ENCODE results near the gene TEP1. TPM values are rescaled to one million over a fixed set of nuclear protein-coding genes. Genes with fewer than 3 reads are reported as not detected.
A peak's percentile ranks its signal among the peaks of the same experiment; 100 is the strongest.

Gene TEP1
- total and polyA plus RNA-seq, 2 of the 13 experiments (the other 11 are each of a cell fraction or from before 2014, with no cell fraction given), result 11.0 to 12.8 TPM

DNA sequence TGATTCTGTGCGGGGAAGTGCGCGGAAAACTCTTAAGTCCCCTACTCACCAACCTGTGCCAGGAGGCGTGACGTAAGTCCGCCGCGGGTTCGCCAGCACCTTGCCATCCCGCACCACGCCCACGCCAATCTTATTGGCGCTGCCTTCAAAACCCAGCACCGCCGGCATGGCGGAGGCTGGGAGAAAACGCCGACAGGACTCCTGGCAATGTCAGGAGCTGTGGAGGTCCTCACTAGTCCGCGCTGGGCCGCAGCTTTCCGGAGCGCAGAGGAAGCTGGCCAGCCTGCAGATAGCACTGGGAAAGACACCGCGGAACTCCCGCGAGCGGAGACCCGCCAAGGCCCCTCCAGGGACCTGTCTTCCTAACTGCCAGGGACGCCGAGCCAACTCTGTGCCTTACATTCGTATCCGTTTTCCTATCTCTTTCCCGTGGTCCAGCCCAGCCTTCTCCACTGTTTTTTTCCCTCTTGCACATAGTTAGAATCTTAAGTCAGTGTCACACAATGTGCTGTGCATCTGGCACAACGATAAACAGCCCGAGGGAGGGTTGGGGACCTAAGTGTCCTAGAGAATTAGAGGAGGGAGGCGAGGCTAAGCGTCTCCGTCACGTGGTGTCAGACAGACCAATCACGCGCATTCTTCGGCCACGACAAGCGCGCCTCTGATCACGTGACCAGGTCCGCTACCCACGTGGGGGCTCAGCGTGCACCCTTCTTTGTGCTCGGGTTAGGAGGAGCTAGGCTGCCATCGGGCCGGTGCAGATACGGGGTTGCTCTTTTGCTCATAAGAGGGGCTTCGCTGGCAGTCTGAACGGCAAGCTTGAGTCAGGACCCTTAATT, 41.4 kb upstream of the TEP1 start, which contains the start of the genes APEX1 and OSGEP (continued):
- TF ChIP-seq HHEX (CRISPR knock-in tag; IDR thresholded peaks at IDR 0.05) (no peak), ELF3 (CRISPR knock-in tag; IDR thresholded peaks at IDR 0.05) (peak; percentile 58), ZSCAN12 (CRISPR knock-in tag; IDR thresholded peaks at IDR 0.05) (no peak), THRA (CRISPR knock-in tag; IDR thresholded peaks at IDR 0.05; ENCODE audit: borderline replicate concordance) (no peak; the same call in 1 of the 2 replicates), ZNF616 (CRISPR knock-in tag; IDR thresholded peaks at IDR 0.05; ENCODE audit: low read depth) (peak; percentile 33; the same call in 1 of the 2 replicates), ZNF709 (CRISPR knock-in tag; IDR thresholded peaks at IDR 0.05) (no peak; the same call in none of the 2 replicates), CAMTA2 (CRISPR knock-in tag; IDR thresholded peaks at IDR 0.05; ENCODE audit: borderline replicate concordance) (peak; percentile 19; the same call in 1 of the 2 replicates), ZNF557 (CRISPR knock-in tag; IDR thresholded peaks at IDR 0.05) (no peak), ZNF253 (CRISPR knock-in tag; IDR thresholded peaks at IDR 0.05; ENCODE audit: borderline replicate concordance) (no peak), FOXO1 (CRISPR knock-in tag; IDR thresholded peaks at IDR 0.05) (peak; percentile 17; the same call in 1 of the 2 replicates), ZNF558 (CRISPR knock-in tag; IDR thresholded peaks at IDR 0.05; ENCODE audit: borderline replicate concordance) (0 out of 2 replicates have a peak, but pooled peaks have one; percentile 65), RARA (CRISPR knock-in tag; IDR thresholded peaks at IDR 0.05) (no peak; the same call in 1 of the 2 replicates), ZNF225 (CRISPR knock-in tag; IDR thresholded peaks at IDR 0.05) (no peak; the same call in 1 of the 2 replicates), GPN1 (CRISPR knock-in tag; IDR thresholded peaks at IDR 0.05; ENCODE audit: borderline replicate concordance) (peak; percentile 33; the same call in 1 of the 2 replicates), REXO4 (CRISPR knock-in tag; IDR thresholded peaks at IDR 0.05; ENCODE audit: borderline replicate concordance) (no peak), ZNF329 (CRISPR knock-in tag; IDR thresholded peaks at IDR 0.05; ENCODE audit: low read depth) (peak; percentile 83; the same call in 1 of the 2 replicates), MBNL3 (CRISPR knock-in tag; conservative IDR thresholded peaks at IDR 0.05) (no peak), NFYB (CRISPR knock-in tag; IDR thresholded peaks at IDR 0.05) (peak; percentile 87), ZNF17 (CRISPR knock-in tag; IDR thresholded peaks at IDR 0.05) (no peak), HMGA1 (CRISPR knock-in tag; conservative IDR thresholded peaks at IDR 0.05) (no peak), NKX3-1 (CRISPR knock-in tag; IDR thresholded peaks at IDR 0.05) (peak; percentile 38; the same call in 1 of the 2 replicates), ZNF383 (CRISPR knock-in tag; IDR thresholded peaks at IDR 0.05; ENCODE audit: borderline replicate concordance) (peak; percentile 93)
- TF ChIP-seq, protein P1, sequence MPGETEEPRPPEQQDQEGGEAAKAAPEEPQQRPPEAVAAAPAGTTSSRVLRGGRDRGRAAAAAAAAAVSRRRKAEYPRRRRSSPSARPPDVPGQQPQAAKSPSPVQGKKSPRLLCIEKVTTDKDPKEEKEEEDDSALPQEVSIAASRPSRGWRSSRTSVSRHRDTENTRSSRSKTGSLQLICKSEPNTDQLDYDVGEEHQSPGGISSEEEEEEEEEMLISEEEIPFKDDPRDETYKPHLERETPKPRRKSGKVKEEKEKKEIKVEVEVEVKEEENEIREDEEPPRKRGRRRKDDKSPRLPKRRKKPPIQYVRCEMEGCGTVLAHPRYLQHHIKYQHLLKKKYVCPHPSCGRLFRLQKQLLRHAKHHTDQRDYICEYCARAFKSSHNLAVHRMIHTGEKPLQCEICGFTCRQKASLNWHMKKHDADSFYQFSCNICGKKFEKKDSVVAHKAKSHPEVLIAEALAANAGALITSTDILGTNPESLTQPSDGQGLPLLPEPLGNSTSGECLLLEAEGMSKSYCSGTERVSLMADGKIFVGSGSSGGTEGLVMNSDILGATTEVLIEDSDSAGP (CRISPR knock-in tag; IDR thresholded peaks at IDR 0.05; ENCODE audit: borderline replicate concordance), result peak; percentile 91
- TF ChIP-seq, protein P2, sequence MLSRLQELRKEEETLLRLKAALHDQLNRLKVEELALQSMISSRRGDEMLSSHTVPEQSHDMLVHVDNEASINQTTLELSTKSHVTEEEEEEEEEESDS (CRISPR knock-in tag; IDR thresholded peaks at IDR 0.05; ENCODE audit: borderline replicate concordance), result peak; percentile 82; the same call in 1 of the 2 replicates
- TF ChIP-seq, protein P3, sequence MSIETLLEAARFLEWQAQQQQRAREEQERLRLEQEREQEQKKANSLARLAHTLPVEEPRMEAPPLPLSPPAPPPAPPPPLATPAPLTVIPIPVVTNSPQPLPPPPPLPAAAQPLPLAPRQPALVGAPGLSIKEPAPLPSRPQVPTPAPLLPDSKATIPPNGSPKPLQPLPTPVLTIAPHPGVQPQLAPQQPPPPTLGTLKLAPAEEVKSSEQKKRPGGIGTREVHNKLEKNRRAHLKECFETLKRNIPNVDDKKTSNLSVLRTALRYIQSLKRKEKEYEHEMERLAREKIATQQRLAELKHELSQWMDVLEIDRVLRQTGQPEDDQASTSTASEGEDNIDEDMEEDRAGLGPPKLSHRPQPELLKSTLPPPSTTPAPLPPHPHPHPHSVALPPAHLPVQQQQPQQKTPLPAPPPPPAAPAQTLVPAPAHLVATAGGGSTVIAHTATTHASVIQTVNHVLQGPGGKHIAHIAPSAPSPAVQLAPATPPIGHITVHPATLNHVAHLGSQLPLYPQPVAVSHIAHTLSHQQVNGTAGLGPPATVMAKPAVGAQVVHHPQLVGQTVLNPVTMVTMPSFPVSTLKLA (IDR thresholded peaks at IDR 0.05), result peak; percentile 100
